GM19397 (cell line): ENCODE results near the gene OTOP2.
"Not testable (repeated sequence)": the region's sequence is repeated elsewhere in the genome, so short reads cannot be mapped to it uniquely, and the experiment has no call there.

Source experiments
- ATAC-seq: cut with Tn5 transposase; IDR thresholded peaks from one replicate; pipeline ENCODE4 v1.9.1; 2021; ENCODE audit warnings: mild to moderate bottlenecking, moderate library complexity; ENCODE audit not compliant: unreplicated experiment

Gene OTOP2

GRCh38 chr17:74900208-74900607 lies 23.9 kb upstream of the OTOP2 start:
- ATAC-seq, result no peak

DNA sequence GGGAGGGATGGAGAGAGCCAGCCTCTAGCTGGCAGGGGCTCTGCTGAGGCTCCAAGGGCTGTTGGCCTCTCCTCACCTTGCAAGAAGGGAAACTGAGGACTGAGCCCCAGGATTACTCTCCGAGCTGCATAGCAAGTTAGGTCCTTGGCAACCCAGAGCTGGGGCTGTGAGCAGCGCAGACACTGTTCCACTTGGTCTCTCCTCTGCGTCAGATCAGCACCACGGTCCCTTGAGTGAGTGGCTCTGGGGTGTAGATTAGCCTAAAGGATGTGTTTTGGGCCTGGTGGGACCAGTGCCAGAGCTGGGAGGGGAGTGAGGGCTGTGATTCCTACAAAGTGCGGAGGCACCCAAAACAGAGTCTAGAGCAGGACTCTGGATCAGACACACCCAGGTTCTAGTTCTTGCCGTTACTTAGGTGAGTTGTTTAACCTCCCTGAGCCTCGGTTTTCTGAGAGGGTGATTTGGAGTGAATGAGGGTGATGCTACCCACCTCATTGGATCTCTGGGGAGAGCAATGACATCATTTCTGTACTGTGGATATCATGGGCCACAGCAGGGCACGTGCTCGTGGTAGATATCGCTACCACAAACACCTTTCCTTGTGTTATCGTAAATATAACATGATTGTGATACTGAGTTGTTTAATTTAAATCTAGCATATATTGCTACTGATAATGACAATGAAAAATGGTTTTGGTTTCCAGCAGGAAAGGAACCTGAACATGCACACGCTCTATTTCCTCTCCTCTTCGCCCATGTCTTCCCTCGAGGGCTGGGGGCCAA lies 22.5 kb upstream of the OTOP2 start:
- ATAC-seq, result no peak

DNA sequence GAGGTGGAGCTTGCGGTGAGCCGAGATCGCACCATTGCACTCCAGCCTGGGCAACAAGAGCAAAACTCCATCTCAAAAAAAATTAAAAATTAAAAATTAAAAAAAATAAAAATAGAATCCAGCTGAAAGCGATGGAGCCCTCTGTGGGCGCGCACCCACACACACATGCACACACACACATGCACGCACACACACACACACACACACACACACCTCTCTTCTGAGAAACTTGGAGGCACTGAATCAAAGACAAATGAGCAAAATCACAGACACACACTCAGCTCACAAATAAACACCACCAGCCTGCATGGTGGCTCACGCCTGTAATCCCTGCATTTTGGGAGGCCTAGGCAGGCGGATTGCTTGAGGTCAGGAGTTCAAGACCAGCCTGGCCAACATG lies 21.0 kb upstream of the OTOP2 start:
- ATAC-seq, result no peak

- no peak for ATAC-seq
Observed at GRCh38 chr17:74903671-74904070, 20.4 kb upstream of the OTOP2 start.

DNA sequence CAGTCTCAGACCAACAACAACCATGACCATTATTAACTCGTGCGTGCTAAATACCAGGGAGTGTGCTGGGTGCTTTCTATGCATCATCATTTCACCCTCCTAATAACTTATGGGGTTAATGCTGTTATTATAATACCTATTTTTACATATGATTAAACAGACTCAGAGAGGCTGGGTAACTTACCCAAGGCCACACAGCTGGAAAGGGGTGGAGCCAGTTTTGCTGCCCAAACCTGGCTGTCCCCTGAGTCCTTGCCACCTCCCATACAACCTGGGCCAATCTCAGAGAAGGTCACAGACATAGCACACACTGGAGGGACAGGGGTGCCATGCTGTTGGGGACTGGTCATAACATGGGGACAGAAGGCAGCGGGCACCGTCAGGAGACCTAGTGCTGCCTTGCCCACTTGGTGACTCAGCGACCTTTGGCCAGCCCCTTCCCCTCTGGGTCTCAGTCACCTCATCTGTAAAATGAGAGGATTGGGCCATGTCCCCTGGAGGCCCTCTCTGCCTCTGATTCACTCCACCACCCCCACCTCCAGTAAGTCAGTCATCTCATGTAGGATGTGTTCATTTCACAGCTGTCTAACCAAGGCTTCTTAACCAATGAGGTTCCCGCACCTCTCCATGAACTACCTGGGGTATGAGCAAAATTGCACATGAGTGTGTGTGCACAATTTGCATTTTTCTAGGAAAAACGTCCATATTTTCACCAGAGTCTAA lies 19.2 kb upstream of the OTOP2 start:
- ATAC-seq, result no peak

- ATAC-seq, result not testable (repeated sequence)
Observed at GRCh38 chr17:74906214-74906793, 17.8 kb upstream of the OTOP2 start.

GRCh38 chr17:74907012-74907411 lies 17.1 kb upstream of the OTOP2 start:
- ATAC-seq, result no peak

GRCh38 chr17:74909097-74909496 lies 15.0 kb upstream of the OTOP2 start:
- not testable (repeated sequence) for ATAC-seq

DNA sequence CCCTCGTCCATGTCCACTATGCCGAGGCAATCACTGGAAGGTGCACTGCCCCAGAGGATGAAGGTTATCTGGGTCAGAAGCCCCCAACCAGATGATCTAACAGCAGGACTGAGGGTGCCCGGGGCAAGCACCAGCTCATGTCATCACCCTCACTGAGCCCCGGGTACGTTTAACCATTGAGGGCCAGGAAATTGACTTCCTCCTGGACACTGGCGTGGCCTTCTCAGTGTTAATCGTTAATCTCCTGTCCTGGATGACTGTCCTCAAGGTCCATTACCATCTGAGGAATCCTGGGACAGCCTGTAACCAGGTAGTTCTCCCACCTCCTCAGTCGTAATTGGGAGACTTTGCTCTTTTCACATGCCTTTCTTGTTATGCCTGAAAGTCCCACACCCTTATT lies 12.7 kb upstream of the OTOP2 start:
- ATAC-seq, result not testable (repeated sequence)

GRCh38 chr17:74916136-74916850 lies 7.8 kb upstream of the OTOP2 start:
- no peak for ATAC-seq

DNA sequence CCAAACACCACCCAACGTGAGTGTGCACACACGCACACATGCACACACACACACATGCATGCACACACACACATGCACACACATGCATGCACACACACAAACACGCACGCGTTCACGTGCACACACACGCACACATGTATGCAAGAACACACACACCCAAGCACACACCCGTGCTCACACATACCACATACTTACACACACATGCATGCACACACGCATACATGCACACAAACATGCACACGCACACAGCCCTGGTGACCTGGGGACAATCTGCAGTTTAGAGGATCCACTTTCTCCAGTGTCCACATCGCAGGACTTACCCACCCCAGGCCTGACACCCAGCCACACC lies 7.2 kb upstream of the OTOP2 start:
- ATAC-seq, result no peak

DNA sequence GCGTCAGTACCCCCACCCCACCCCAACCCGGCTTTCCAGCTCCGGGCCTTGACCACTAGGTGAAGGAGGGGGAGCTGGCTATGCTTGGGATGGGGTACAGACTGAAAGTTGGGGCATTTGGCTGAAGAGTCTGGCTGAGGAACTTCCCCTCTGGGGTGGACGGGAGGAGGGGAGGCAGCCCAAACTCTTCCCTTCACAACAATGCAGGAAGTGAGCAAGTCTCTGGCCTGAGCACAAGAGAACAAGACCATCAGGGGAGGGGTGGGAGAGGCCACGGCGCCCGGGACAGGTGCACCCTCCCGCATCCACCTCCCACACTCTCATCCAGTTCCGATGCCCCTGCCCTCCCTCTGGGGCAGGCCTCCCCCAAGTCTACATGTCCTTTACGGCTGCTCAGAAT lies 6.6 kb upstream of the OTOP2 start:
- ATAC-seq, result no peak

DNA sequence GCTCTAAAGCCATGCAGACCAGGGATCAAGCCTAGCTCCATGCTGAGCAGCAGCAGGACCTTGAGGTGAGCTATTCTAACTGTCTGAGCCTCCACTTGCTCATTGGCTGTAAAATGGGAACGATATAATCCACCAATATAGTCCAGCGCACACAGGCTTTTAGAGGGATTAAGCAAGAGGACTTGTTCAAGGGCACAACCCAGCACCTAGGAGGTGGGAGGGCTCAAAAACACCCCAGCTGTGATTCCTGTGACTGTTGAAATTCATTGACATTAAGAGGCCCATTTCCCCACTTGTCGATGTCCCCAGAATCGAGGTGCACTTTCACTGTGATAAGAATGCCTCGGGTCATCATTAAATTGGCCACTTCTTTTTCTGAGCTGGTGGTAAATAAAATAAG lies 5.2 kb upstream of the OTOP2 start:
- ATAC-seq, result no peak

- ATAC-seq, result no peak
Observed at GRCh38 chr17:74919440-74920305, 4.4 kb upstream of the OTOP2 start.

GRCh38 chr17:74920306-74920620 lies 3.8 kb upstream of the OTOP2 start:
- ATAC-seq, result no peak

- no peak for ATAC-seq
Observed at GRCh38 chr17:74920642-74921025, 3.4 kb upstream of the OTOP2 start.

GRCh38 chr17:74921026-74921681 lies 2.9 kb upstream of the OTOP2 start:
- ATAC-seq, result no peak

DNA sequence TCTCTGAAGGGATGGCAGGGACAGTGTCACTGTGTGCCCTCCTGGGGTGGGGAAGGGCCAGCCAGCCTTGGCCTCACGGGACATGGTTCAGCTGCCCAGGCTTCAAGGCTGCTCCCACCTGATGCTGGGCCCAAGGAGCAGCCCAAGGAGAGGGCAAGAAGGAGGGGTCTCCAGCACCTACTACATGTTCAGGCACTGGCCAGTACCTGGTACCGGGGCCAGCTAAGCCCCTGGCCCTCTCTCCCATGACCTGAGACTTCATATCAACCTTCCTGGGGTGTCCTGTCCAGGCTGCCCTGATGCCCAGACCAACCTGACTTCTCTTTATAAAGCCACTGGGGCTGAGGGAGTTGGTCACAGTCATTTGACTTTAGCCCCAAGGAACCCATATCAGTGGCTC lies 2.3 kb upstream of the OTOP2 start:
- ATAC-seq, result no peak

- ATAC-seq, result no peak
Observed at GRCh38 chr17:74922172-74922571, 1.9 kb upstream of the OTOP2 start.
